Measurements from ENCODE around the gene P2RX3.
"Not testable (repeated sequence)": the region's sequence is repeated elsewhere in the genome, so short reads cannot be mapped to it uniquely, and the experiment has no call there.

The P2RX3 gene

DNA sequence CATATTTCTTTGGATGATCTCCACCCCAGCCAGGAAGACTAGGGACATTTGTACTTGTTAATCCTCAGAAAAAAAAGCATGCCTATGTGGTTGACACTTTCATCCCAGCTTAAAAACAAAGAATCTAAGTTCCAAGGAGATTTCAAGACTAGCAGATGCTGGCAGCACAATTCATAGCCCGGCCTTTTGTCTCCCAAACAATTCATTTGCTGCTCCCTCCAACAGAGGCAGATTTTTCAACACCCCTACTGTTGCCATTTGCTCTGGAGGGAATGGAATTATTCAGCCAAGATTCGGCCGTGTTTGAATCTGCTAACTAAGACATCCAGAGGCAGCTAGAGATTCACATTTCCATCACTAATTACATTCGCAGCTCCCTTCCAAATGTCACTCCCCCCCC lies 15.3 kb downstream of the P2RX3 start:
- DNase-seq: no peak

DNA sequence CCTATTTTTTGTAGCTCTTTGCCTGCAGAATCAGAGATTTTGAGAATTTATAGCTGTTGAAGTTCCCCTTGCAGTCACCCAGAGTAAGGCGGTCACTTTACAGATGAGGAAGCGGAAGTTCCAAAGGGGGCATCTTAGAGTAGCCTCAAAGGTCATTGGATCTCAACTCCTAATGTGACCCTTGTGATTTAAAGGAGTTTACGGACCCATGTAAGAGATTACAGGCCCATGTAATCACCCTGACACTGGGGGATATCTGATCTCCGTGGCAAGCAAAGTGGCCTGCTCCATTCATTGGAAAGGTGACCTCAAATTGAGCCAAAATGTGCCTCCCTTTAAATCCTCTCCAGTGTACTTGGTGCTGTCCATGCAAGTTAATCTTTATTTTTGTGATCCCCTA lies 15.7 kb downstream of the P2RX3 start:
- DNase-seq: no peak

DNA sequence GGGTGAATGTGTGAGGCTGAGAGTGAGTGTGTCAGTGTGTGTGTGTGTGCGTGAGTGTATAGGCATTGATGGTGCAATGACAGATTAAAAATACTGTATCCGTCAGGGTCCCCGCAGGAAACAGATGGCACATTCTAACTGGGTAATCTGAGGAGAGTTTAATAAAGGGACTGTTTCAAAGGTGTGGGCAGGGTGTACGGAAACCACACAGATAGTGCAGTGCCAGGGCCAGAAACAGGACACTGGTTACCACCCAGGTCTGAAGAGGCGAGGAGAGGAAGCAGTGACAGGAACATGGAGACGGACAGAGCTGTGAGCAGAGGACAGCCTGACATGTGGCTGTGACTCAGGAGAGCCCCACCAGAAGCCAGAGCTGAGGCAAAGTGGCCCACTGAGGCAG lies 16.5 kb downstream of the P2RX3 start:
- no peak for DNase-seq

DNA sequence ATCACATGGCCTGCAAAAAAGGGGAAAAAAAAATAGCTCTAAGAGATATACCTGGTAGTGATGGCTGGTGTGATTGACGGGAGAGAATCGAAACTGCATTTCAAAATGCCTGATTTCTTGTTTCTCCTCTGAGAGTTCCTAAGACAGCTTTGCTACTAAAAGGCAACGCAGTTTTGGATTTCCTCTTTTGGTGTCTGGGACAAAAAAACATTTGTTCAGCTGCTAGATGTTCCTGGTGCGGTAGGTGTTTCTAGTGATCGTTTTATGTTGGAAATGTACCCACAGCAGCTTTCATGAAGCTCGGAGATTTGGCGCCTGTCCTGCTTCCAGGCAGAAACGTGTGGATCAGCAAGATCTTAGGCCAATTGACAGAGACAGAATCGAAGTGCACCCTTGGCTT lies 18.1 kb downstream of the P2RX3 start:
- no peak for DNase-seq

DNA sequence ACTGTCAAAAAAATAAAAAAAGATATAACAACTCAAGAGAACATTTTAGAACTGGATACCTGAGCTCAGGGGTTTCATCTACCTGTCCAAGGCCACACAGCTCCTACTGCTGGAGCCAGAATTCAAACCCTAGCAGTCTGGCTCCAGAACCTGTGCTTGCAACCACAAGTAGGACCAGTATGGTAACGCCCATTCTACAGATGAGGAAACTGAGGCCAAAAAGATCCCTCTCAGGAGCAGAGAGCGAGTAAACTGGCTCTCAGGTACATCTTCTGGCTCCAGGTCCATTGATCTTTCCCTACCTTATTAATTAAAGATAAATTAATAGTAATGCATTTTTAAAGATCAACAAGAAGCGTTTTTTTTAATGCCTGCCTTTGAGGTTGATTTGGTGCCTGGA lies 19.2 kb downstream of the P2RX3 start:
- no peak for DNase-seq

DNA sequence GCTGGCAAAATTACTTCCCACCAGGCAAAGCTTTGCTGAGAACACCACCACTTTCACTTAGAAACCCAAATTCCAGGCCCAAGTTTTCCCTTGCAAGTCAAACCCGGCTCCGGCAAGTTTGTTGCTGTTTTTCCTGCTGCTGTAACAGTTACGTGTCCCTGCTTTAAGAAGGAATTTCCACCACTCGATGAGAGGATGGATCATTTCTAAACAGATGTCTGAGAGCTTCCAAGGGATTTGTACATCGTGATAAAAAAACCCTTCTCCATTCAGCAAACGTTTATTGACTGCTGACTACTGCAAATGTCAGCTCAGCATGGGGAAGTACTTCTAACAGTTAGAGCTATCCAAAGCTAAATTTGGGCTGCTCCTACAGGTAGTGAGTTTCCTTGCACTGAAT lies 19.7 kb downstream of the P2RX3 start:
- no peak for DNase-seq

DNA sequence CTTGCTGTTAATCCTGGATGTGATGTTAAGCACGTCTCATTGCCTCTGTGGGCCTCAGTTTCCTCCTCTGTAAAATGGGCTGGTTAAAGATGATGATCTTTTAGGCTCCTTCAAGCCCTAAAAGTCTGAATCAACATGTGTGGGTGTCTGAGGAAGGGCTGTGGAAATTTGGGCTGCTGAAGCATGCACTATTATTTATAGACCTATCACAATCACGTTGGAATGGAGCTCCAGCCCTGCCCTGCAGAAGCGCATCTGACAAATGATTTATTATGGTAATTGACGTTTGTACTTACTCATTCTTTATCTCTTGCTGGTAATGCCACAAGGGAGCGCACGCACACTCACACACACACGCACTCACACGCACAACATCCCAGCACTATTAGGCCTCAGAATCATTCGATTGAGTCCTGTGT lies 20.4 kb downstream of the P2RX3 start:
- no peak for DNase-seq

DNA sequence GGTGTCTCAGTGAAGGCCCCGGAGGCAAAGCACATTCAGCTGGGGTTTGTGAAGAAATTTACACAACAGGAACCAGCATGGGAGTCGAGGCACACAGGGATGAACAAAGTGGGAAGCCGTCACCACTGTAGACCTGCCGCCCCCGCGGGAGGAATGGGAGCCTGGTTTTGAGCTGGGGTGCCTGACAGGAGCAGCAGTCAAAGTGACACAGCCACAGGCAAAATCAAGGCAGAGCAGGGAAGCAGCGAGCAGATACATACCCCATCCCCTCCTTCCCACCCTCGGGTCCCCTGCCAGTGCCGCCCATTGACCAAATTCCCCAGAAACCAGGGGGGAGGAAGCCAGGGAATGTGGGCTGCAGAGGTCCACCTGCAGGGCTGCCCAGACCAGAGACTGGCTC lies 20.8 kb downstream of the P2RX3 start:
- no peak for DNase-seq

DNA sequence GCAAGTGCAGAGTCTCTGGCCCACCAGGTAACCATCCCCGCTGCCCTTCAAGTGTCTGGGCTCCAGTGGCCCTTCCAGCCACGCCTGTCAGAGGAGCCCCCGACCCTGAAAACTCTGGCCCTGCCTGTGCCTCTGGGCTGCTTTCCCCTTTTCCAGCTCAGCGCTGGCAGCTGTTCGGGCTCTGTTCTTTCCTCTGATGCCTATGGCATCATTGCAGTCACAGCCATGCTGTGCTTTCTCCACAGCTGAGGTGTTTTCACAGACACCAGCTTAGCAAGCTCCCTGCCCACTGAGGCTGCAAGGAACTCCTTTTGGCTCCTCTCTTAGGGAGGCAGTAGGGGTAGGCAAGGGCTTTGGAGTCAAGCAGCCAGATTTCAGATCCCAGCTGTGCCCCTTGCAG lies 21.2 kb downstream of the P2RX3 start:
- DNase-seq: no peak

DNA sequence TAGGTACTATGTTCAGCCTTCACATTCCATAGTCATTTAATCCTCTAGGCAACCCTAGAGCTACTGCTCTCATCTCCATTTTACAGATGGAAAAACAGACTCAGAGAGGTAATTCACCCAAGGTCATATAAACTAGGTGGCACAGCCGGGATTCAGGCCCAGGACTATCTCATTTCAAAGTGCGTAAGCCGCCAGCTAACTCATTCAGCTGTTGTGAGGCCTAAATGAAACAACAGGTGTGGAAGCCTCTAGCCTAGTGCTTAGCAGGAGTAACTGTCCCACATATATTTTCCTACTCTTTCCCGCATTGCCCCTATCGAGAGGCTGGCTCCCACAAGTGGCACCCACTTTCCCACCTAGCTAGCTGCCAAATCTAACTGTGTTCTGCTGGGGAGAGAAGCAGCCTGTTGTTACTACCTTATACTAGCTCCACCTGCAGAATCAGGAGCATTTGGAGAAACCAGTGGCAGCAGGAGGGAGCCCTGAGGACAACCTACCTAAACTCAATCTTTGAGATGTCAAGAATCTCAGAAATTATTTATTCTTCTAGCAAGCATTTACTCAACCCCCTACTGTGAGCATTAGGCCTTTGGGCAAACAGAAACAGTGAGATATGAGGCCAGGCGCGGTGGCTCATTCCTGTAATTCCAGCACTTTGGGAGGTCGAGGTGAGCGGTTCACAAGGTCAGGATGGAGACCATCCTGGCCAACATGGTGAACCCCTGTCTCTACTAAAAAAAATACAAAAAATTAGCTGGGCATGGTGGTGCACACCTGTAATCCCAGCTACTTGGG lies 21.9 kb downstream of the P2RX3 start:
- DNase-seq: no peak

DNA sequence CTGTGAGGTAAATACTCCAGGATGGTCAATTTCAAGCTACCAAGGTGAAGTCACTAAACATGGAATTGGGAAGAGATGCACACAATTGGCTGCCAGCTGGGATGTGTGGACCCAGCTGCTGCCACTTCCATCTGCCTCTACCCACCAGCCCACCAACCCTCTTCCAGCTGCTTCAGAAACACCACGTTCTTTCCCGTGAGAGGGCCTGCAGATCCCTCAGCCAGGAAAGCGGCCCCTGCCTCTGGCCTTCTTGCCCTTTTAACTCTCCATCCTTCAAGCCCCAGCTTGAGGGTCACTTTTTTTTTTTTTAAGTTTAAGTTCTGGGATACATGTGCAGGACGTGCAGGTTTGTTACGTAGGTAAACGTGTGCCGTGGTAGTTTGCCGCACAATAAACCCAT lies 22.8 kb downstream of the P2RX3 start:
- DNase-seq: no peak

DNA sequence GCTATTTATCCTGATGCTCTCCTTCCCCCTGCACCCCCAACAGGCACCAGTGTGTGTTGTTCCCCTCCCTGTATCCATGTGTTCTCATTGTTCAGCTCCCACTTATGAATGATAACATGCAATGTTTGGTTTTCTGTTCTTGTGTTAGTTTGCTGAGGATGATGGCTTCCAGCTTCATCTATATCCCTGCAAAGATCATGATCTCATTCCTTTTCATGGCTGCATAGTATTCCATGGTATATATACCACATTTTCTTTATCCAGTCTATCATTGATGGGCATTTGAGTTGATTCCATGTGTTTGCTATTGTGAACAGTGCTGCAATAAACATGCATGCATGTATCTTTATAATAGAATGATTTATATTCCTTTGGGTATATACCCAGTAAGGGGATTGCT lies 23.3 kb downstream of the P2RX3 start:
- DNase-seq: not testable (repeated sequence)

DNA sequence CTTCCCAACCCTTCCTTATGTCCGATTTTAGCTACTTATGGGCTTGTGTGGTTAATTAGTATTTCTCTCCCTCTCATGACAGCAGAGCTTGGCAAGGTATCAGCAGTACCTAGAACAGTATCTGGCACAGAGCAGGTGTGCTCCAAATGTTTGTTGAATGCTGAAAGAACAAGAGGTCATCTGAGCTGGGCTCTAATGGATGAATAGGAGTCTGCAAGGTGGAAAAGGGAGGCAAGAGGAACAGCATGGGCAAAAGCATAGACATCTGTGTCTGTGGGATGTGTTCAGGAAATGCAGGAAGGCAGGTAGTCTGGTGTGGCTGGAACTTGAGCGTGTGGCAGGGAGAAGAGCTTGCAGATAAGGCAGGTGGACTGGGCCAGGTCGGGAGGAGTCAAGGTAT lies 23.8 kb downstream of the P2RX3 start:
- no peak for DNase-seq

DNA sequence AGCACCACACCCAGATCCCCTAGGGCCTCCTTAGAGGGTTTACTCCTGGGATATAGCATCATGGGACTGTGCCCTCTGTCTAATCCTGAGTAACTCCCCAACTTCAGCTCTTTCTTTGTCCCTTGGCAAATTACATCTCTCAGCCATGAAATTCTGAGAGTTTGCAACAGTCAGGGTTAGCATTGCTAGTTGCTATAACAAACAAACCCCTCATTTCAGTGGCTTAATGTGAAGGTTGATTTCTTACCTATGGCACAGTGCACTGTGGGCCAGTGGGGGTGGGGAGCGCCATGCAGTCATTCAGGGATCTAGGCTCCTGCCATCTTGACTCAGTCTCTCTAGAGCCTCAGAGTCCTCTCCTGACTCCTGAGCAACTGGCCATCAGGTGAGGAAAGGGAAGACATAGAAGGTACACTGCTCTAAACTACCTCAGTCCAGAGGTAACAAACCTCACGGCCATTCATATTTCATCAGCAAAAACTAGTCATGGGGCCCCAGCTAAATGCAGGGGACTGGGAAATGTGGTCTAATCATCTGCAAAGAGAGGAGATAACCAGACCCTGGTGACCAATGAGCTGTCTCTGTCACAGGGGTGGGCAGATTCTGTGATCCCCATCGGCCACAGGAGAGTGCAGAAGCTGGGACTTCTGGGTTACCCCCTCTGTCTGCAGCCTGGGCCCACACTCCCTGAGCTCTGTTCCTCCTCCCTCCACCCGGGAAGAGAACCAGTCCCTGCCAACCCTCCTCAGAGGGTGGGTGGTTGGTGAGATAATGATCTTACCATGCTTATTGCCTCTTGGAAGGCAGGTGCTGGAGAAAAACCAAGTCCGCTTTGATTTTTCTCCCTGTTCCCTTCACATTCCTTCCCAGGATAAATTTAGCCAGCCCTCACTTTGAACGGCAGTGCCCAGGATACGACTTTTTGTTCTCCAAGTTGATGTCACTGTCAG lies 25.3 kb downstream of the P2RX3 start:
- DNase-seq: no peak

DNA sequence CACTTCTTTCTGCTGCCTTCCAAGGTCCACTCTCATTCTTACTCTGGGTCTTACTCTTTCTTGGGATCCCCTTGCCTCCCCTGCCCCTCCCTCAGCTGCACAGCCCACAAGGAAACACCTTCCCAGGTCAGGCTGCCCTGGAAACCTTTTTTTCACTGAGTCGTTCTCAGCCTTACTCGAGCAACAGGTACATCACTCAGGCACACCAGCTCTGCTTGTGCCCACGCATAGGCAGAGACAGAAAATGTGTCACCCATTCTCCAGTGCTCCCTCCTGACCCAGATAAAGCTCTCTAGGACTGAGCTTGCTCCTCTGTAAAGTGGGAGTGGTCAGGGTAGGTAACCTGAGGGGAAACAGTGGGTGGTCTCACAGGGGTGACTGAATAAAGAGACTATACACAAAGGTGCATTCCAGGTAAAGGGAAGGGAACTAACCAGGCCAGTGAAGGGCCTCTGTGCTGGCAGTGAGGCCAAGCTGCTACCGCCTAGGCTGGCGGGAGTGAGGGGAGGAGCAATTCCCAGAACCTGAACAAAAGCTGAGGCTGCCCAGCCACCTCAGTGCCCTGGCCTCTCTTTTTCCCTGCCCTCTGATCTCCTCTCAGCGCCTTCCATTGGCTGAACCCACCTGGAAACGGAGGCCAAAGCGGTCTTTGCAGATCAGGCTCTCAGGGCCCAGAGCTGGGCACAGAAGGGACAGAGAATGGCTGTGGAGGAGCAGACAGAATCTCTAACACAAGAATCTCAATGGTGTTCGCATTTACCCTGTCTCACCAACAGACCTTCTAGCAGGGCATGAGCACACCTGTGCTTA lies 26.9 kb downstream of the P2RX3 start:
- DNase-seq: no peak

DNA sequence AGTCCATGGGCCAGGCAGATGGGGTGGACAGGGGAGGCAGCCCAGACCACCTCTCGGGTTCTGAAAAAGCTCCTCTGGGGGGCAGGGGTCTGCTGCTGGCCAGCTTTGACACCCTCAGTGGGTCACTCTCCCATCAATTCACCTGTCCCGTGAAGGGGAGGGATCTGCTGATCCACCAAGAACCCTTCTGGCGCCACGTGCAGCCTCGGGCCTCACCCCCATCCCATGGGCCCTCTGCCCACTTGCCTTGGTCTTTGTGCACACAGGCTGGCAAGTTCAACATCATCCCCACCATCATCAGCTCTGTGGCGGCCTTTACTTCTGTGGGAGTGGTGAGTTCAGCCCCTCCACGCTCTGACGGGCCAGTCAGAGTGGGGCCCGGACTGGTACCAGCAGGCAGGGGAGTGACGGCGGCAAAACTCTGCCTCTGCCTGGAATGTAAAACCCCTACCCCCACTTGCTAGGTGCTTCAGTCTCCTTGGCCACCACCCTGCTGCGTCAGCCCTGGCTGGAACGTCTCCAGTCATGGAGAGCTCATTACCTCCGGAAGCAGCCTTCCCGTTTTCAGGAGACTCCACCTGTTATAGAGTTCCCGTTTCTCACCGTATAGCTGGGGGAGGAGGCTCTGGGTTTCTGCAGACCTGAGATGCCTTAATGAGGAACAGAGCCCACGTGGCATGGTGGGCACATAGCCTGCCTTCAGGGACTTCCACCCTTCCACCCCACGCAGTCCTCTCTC lies 30.1 kb downstream of the P2RX3 start:
- no peak for DNase-seq

DNA sequence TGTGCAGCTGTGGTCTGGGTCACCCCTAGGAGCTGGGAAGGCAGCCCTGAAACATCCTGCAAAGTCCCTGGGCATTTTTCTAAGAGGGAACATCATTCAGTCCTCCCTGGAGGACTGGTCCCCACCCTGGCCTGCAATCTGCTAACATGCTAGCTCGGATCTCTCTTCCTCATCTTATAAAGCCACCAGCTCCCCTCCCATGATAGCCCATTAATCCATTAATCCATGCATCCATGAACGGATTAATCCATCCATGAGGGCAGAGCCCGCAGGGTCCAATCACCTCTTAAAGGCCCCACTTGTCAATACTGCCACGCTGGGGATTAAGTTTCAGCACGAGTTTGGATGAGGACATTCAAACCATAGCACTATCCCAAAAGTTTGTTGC lies 30.7 kb downstream of the P2RX3 start:
- no peak for DNase-seq

DNA sequence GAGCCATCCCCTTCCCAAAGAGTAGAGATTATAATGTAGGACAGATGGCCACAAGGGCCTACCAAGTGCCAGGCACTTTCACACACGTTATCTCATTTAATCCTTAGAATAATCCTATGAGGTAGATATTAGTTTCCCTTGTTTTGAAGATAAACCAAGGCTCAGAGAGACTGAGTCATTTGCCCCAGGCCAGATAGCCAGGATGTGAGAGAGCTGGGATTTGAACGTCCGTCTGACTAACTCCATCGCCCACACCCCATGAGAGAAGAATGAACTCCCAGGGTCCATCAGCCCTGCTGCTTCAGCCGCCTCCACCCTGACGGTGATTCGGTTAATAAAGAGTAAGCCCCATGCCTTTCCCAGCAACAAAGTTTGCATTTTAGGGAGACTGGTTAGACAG lies 32.1 kb downstream of the P2RX3 start:
- no peak for DNase-seq

DNA sequence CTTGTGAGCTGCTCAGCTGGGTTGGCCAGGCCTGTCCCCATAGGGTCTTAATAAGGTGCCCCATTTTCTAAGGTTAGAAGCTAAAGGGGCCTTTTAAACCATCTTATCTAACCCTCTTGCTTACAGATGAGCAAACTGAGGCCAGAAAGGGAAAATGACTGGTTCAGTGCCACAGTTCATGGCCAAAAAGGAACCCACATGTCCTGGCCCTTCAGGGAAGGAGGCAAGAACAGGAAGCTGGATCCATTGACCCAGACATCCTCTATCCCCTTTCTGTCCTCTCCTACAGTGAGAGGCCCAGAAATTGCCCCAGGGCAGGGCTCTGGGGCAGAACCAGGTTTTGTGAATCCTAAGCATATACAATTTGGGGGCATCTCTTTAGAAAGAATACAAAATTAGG lies 32.8 kb downstream of the P2RX3 start:
- DNase-seq: no peak

DNA sequence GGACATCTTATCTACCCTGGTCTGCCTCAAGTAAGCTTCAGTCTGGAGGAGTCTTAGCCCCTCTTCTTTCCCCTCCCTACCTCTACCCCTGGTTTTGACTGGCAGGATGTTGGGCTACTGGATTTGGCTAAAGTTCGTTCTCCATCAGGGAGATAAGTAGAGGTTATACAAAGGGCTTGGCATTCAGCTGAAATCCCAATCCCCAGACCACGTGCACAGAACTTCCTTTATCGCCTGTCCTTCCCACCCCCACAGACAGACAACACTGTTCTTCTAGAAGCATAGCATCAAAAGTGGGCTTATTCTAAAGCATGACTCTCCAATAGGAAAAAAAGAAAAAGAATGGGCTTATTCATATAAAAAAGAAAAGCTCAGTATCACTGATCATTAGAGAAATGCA lies 35.0 kb downstream of the P2RX3 start:
- no peak for DNase-seq

DNA sequence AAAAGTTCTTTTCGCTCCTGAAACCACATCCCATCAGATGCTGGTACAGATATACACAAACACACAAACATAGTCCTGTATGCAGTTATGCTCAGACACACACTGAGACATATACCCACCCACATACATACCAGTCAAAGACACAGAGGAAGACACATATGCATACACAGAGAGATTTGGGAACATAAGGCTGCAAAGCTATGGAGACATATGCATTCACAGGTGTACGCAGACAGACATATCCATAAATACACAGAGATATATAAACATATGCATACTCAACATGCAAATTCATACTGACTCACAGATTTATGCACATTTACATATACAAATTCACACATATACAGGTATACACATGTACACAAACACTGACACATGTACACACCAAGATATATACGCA lies 36.8 kb downstream of the P2RX3 start:
- DNase-seq: no peak

DNA sequence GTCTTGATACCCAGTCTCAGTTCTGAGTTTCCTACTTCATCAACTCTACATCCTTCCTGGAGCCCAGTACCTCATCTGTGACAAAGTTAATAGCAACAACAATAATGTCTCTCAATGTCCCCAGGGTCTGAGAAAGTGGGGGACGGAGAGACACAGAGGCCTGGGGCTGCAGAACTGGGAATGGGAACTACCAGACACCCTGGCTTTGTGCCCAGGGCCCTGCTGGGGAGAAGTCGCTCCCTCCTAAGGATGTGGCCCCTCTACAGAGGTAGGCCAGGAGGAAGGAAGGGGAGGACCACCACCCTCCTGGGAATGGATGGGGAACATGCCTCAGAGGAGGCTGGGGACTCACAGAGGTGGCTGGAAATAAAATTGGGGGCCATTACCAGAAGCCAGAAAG lies 37.3 kb downstream of the P2RX3 start:
- DNase-seq: no peak
